Measurements from ENCODE around the gene TMEM117.

Gene TMEM117

DNA sequence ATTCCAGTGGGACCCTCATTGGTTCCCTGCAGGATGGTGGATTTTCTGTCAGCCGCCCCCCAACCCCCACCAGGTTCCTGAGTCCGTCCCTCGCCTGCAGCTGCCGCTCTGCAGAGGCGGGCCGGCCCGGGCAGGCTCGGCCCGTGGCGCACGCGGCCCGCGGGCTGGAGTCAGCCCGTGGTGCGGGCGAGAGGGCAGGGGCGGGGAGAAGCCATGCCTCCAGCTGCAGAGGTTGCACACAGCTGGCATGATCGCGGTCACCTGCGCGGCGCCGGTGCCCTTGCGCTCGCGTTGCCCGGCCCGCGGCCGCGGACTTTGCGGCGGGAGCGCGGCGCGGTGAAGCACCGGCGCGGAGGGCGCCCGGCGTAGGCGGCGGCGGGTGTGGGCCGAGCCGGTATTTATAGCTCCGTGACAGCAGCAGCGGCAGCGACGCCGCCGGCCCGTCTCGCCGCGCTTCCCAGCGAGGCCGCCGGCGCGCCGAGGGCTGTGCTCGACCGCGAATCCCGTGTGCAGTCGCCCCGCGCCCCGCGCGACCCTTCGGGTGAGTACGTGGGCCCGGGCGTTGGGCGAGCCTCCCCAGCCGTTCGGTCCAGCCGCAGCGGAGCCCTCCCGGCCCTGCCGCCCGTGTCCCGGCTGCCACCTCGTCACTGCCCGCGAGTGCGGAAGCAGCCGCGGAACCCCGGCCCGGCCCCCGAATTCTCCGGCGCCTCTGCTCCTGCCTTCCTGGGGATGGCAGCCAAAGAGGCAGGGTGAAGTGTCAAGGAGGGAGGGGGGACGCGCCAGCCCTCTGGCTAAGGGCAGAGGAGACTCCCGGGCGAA is at the start of gene TMEM117:
Gene TMEM117 (plus strand): TSS at position 426 of the 819 bp plus-strand sequence.
- peak; percentile 85 for DNase-seq

DNA sequence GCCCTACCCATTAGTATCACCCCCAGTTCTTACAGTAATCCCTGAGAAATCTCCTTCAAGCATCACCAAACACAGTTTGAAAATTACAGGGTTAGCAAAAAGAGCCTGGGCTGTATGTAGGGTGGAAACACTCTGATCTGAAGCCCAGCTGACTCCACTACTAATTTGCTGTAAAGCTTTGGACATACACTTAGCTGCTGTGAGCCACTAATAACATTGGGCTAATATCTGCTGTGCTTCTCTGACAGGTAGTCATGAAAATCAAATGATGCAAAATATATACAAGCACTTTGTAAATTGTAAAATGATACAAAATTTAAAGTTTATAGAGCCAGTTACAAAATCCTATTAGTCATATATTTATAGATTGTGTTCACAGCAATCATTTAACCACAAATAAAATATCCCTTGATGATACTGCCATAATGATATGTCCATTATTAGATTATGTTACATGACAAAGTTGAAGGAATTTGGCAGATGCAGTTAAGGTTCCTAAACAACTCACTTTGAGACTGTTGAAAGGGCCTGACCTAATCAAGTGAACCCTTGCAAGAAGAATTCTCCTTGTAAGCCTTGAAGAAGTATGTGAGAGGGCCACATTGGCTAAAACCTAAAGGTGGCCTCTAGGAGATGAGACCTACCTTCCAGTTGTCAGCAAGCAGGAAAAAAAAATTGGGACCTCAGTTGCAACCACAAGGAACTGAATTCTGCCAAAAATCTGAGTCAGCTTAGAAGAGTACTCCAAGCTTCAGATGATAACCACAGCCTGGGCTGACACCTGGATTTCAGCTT is 48.8 kb upstream of the TMEM117 start:
- DNase-seq: no peak

DNA sequence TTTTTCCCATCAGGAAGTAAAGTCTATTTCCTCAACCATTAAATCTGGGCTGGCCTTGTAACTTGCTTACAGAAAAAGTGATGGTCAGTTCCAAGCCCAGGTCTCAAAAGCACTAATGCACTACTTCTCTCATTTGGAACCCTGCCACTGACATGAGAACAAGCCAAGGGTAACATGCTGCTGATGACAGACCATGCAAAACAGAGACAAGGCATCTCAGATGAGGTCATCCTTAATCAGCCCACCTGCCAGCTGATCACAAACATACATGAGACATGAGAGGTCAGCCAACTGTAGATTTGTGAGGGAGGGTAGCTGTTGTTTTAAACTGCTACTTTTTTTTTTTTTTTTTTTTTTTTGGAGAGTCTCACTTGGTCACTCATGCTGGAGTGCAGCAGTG is 45.9 kb upstream of the TMEM117 start:
- DNase-seq: no peak

DNA sequence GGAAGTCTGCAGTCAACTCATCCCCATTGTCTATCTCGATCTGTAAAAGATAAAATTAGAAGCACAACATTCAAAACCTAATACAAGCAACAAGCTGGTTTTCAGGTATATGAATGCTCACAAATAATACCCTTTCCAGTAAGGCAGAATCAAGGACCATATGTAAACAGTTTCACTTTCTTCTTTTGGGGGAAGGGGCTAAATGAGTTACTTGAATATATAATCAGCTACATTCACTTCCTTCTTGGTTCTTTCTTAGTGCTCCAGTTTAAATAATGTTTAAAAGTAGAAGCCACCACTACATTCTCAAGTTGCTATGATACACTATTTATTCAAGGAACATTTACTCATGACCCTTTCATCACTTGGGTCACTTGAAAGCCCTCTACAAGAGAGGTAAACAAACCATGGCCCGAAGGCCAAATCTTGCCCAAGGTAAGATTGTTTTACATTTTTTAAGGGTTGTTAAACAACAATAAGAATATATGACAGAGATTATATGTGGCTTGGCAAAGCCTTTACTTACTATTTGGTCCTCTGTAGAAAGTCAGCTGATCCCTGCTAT is 40.1 kb upstream of the TMEM117 start:
- no peak for DNase-seq

DNA sequence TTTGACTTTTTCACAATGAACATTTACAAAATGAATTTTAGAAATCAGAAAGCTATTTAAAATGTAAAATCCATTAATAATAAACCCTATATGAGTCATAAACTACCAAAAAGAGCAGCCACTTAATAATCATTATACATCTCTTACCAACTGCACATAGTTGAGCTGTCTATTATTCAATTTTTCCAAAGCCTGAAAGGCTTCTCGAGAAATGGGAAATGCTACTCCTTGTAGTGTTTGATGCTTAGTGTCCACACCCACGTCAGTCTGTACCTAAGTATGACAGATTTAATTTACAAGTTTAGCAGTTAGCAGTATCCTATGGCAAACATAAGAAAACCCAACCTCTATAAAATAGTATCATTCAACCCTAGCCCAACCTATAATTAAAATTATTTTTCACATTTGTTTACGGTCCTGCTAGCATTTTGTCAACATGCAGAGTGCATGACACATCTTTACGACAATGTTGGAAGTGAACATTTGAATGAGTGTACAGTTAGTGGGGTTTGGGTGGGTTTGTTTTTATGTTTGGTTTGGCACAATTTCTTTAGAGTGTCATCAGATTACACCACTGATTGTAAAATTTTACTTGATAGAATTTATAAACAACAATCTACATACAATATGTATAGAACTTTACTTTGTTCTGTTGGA is 38.2 kb upstream of the TMEM117 start:
- DNase-seq: no peak

DNA sequence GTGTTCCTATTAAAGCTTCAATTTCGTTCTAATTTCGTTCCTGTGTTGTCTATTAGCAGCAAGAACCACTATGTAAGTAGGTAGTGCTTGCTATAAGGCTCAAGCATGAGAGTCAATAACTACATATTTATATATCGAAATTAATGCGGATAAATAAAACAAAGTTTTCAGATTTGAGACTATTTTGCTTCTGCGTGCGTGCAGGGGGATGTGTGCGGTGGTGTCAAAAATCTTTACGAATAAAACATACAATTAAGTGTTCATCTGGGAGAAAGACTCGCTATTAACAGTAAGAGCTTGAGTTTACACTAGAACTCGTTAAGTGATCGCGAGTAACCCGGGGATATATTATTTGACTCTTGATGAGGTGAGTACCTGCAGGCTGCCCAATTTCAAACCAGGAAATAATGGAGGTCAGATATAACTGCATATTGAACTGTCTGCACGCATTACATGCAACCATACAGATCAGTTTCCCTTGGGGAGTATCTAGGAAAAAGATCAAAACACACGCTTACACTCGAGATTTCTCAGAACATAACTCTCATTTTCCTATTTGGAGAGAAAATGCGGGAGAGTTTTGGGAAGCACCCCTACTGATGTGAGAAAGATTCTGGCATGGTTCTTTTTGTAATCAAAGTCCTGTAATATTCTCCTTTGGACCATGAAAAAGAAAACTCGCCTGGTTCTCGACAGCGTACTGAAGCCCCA is 30.6 kb upstream of the TMEM117 start:
- no peak for DNase-seq

DNA sequence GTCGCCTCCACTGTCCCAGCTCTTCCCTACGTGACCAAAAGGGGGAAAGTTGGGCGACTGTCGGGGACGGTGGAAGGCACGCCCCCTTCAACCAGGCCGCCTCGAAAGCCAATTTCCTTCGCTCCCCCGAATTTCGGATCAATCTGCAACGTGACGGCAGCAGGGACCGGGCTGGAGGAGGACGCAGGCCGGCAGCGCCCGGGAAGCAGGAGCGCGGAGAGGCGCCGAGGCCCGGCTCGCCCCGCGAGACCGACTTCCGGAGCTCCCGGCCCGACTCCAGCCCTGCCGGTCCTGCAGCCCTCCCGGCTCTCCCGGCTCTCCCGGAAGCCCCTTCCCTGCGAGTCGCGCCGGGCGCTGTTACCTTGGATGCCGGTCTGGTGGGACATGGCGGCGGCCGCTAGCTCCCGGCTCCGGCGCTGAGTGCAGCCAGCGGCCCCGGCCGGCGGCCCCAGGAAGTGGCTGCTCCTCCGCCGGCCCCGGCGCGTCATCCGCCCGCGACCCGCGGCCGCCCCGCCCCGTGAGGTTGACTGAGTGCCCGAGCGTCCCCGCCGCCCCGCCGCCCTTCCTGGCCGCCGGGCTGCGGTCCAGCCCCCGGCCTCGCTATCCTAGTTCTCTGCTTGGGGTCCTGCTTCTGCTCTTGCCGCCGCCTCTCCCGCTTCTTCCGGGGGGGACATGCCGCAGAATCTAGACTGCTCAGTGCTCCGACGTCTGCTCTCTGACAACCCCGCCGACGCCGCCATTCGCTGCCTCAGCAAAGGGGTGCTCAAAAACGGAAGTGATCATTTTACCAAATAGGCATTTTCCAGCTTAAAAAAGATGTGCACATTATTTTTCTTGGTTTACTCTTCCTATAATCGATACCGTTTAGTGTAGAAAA is 29.8 kb upstream of the TMEM117 start, which contains the start of gene TWF1:
Gene TWF1 (minus strand): TSS at position 458 of the 877 bp plus-strand sequence. CDS start 72 bp downstream, at position 386.
- DNase-seq: peak; percentile 96

DNA sequence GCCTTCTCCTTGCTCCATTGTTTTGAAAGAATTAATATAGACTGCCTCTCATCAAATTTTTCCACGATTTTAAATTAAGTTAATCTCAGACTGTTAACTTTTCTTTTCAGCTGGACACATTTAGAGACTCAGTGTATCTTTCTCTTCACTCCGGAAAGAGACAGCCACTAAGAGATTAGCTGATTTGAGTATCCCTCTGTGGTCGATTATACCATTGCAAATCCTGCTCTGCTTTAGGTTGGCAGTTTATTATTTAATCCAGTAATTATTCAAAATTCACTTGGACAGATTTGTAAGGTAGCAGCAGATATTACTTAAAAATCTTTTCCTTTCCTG is 29.2 kb upstream of the TMEM117 start:
- no peak for DNase-seq

DNA sequence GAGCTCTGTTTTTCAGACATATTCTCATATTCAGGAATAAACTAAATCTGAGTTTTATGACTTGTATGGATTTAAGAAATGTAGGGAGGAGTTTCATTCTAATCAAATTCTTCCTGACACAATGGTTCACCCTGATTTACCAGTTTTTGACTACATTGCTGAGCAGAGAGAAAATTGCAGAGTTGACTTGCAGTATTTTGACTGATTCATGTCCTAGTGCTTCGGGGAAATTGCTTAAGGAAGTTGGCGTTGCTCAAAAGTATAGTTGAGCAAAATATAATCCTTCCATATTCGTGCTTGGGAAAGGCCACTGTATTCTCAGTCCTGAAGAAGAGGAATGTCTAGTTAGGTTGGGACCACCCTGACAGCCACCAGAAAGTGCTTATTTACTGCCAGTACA is 28.5 kb upstream of the TMEM117 start:
- DNase-seq: no peak

DNA sequence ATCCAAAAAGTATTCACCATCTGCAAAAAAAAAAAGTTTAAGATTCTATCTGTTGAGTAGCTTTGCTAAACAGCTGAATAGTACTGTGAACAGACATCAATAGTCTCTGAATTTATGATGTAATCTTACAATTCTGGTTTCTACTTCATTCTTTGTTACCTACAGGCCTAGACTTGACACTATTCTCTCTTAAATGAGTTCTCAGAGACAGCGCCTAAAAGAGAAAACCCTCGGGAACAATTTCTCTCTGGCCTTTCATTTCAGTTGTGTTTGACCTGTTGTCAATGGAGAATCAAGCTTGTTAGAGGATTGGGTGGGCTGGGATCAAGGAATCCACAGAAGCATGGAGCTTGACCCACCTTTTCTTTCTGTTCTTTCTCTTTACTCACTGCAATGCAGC is 23.8 kb upstream of the TMEM117 start:
- no peak for DNase-seq

DNA sequence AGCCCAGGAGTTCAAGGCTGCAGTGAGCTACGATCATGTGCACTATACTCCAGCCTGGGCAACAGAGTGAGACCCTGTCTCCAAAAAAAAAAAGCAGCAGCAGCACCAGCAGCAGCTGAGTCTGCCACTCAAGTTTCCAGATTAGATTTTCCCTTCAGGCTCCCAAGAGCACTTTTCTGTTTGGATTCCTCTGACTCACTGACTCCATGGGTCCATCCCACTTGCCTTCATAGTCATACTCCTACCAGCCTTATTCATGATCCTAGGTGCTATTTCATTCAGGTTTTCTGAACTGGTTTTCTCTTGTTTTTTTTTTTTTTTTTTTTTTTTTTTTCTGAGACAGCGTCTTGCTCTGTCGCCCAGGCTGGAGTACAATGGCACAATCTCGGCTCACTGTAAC is 23.0 kb upstream of the TMEM117 start:
- DNase-seq: no peak

DNA sequence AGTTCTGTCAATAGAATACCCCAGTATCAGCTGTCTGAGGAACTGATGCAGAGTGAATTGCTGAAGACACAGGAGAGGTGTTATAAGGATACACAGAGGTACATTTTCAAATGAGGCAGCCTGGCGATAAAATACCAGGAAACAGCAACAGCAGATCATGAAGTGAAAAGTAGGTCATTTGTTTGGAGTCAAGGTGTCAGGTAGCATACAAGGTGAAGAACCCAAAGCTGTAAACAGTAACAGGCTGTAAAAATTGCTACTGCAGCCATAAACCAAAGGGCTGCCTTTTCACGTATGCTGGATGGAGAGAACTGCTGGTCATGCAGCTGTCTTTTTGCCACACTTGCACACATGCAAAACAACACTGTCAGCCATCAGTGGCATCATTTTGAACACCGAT is 20.5 kb upstream of the TMEM117 start:
- no peak for DNase-seq

DNA sequence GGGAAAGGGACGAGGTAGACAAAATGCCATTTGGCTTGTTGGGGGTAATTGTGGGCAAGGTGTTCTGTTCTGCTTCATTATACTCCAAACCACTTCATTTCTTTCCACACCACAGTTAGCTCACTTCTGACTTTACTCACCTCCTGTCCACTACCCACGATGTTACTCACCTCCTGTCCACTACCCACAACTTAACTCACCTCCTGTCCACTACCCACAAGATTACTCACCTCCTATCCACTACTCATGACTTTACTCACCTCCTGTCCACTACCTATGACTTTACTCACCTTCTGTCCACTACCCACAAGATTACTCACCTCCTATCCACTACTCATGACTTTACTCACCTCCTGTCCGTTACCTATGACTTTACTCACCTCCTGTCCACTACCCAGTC is 19.7 kb upstream of the TMEM117 start:
- DNase-seq: no peak

DNA sequence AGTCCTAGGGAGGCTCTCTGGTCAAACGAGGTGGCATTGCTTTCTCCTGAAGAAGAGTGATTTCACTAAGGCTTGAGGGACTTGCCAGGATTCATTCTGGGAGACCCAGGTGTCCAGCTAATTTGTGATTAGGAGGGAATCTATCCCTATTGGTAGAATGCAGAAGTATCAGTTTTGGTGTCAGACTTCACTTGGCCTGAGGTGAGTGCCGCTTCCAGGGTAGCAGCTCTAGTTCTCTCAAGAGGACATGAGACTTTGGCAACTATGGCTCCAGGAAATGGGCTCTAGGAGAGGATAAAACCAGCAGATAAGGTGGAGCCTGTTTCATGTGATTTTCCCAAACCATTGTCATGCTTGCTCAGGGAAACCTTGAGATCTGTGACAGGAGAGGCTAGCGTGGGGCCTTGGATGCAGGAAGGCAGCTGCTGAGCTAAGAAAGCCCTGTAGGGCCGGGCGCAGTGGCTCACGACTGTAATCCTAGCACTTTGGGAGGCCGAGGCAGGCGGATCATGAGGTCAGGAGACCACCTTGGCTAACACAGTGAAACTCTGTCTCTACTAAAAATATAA is 11.6 kb upstream of the TMEM117 start:
- no peak for DNase-seq

DNA sequence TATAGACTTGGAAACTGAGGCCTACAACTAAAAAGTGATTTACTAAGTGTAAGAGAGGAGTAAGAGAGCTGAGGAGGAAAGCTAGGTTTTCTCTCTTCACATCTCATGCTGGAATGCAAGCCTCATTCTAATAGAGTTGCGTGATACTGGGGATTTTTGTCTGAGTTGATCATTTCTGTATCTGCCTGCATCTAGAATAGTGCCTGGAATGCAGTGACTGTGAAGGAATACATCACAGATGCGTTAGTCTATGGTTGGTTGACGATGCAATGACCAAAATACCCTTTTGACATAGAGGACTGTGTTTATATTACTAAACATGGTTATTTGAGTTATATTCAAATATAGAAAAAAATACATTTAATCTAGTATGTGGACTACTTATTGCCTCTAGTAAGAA is 9.2 kb upstream of the TMEM117 start:
- no peak for DNase-seq

DNA sequence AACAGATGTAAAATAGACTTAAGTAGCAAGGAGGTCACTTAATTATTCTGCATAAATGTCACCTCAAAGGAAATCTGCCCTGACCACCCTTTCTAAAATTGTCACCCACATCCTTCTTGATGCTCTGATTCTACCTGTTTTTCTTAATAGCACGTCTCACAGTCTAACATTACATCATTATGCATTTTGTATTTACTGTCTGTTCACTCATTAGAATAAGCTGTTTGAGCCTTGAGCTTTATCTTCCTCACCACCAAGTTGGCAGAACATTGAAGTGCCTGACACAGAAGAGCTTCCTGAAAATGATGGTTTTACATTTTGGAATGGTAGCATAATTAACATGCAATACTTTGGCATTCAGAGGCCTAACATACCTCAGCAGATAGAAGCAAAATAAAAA is 8.8 kb upstream of the TMEM117 start:
- no peak for DNase-seq

DNA sequence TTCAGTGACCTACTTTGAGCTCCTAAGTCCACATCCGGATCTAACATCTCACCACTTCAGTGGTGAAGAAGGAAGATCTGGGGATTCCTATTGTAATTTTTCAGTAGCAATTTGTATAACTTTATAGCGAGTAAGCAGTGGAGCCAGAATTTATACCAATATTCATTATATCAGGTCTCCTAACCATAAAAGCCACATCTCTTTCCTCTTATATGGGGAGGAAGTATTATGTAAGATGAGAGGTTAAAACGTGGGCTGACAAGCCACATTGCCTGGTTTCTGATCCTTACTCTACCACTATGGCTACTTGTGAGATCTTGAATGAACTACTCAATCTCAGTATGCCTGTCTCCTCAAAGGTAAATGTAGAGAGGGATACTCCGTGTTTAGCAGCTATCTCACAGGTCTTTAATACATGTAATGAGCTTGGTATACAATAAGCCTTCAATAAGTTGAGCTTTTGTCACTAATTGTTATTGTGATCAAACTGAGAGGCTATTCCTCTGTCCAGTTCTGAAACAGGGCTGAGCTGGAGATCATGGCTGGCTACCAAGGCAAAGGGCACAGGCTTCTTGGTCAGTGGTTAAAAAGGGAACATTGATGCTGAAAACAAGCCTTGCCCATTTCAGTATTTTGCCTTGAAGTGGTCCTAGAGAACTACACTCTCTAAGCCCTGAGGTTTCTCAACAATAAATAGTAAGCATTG is 3.3 kb upstream of the TMEM117 start:
- DNase-seq: no peak

DNA sequence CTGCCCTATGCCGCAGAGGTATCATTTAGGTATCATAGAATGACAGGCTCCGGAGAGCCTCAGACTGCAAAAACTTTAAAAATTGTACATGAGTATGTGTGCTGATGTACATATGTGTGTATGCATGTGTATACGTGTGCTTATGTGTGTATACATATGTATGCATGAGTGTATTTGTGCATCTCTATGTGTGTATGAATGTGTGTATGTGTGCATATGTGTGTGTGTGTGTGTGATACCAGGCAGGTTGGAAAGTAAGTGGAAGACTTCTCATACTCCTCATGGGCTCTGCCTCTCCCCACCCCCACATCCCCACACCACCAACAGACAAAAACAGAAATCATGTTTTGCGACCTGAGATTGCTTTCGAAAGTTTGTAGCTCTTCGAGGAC is 621 bp upstream of the TMEM117 start:
- no peak for DNase-seq

DNA sequence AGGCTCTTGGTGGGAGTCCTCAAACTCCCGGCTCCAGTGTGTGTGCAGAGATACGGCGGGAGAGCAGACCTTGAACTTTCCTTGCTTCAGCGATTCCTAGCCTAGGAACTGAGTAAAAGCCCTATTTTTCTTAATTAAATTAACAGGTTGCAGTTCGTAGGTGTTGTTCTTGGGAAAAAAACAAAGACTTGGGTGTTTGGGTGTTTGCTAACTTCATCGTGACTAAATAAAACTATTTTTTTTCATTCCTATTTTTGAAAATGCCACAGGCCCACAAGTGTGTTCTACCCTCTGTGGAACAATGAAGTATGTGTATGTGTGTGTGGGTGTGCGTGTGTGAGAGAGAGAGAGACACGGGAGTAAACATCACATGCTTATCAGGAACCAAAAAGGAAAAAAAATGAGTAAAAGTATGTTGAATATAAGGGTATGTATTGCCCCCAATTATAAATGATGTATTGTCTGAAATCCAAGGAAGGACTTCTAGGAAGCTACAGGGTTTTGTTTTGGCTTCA is 651 bp downstream of the TMEM117 start:
- no peak for DNase-seq

DNA sequence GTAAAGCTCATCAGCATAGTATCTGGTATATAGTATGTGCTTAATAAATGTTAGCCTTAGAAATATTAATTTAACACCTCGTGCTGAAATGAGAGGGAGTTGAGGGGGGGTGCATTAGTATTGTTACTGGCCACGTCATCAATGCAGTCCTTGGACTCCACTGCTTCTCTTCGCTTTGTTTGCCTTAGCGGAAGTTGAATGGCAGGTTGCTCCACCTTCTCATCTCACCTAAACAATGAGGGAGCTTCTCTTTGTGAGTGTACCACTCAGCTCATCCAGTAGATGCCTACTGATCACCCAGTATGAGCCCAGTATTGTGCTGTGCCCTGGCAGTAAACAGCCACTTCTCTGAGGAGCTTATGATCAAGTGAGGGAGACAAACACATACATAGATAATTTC is 4.5 kb downstream of the TMEM117 start:
- no peak for DNase-seq

DNA sequence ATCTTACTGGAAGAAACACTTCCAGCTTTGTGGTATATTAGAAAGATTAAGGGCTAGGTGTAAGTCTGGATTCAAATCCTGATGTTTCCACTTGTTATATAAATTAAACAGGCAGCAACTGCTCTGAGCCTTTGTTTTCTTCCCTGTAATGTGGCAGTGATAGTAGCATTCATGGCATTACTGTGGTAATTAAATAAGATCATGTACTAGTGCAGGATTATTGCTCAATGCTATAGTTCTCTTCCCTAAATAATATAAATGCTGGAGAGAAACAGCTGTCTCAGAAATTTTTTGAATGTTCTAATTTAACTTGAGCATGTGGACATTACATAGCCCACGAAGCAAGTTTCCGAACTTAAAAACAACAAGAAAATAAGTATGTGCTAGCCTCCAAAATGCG is 5.4 kb downstream of the TMEM117 start:
- DNase-seq: no peak
